SHP77 (cell line): ENCODE results near the gene INPP5A.

Experiments used
- DNase-seq, 2 experiments: peaks; one replicate each; lab custom pipeline; 2025; lab: John Stamatoyannopoulos, UW

Gene INPP5A

GRCh38 chr10:132580617-132581016 lies 43.0 kb downstream of the INPP5A start:
- DNase-seq, result no peak

- no peak for DNase-seq
Observed at GRCh38 chr10:132582137-132582536, 44.5 kb downstream of the INPP5A start.

GRCh38 chr10:132582771-132583170 lies 45.2 kb downstream of the INPP5A start:
- DNase-seq, result no peak

- no peak for DNase-seq
Observed at GRCh38 chr10:132583456-132583855, 45.9 kb downstream of the INPP5A start.

- DNase-seq, result no peak
Observed at GRCh38 chr10:132584081-132584480, 46.5 kb downstream of the INPP5A start.

- DNase-seq, result no peak
Observed at GRCh38 chr10:132585732-132586722, 48.4 kb downstream of the INPP5A start.

GRCh38 chr10:132586739-132587138 lies 49.2 kb downstream of the INPP5A start:
- no peak for DNase-seq

GRCh38 chr10:132587175-132587574 lies 49.6 kb downstream of the INPP5A start:
- no peak for DNase-seq

- no peak for DNase-seq
Observed at GRCh38 chr10:132588301-132589013, 50.9 kb downstream of the INPP5A start.

GRCh38 chr10:132589015-132589414 lies 51.4 kb downstream of the INPP5A start:
- DNase-seq, result no peak

- DNase-seq, result no peak
Observed at GRCh38 chr10:132589681-132590080, 52.1 kb downstream of the INPP5A start.

- no peak for DNase-seq
Observed at GRCh38 chr10:132590094-132590751, 52.6 kb downstream of the INPP5A start.

- no peak for DNase-seq
Observed at GRCh38 chr10:132590752-132591121, 53.1 kb downstream of the INPP5A start.

GRCh38 chr10:132591166-132591971 lies 53.8 kb downstream of the INPP5A start:
- no peak for DNase-seq

- DNase-seq, result no peak
Observed at GRCh38 chr10:132592790-132593383, 55.3 kb downstream of the INPP5A start.

GRCh38 chr10:132593389-132593788 lies 55.8 kb downstream of the INPP5A start:
- DNase-seq, result no peak

GRCh38 chr10:132593900-132594876 lies 56.6 kb downstream of the INPP5A start:
- DNase-seq, result no peak

GRCh38 chr10:132595021-132595420 lies 57.4 kb downstream of the INPP5A start:
- DNase-seq, result no peak

- DNase-seq, result no peak
Observed at GRCh38 chr10:132595854-132596253, 58.3 kb downstream of the INPP5A start.

- DNase-seq, result no peak
Observed at GRCh38 chr10:132596742-132597279, 59.2 kb downstream of the INPP5A start.
